Tibial nerve (tissue), 3 donors: ENCODE measurements around the gene ANKRD1.

ENCODE experiments used
- CTCF ChIP-seq, 5 experiments: fragments of 200-600 bp in 3 of 5; fragments of 450-650 bp in 2 of 5; sonication (generic) in 3 of 5; IDR thresholded peaks; one replicate each; pipeline ENCODE4 v1.5.1; 2016 to 2019; ENCODE audit warnings: antibody characterized with exemption in 5 of 5, mild to moderate bottlenecking in 3 of 5, moderate library complexity in 2 of 5
- POLR2A ChIP-seq, 2 donors: fragments of 450-650 bp; IDR thresholded peaks; one replicate each; pipeline ENCODE4 v1.6.1; 2017; ENCODE audit warnings: antibody characterized with exemption in 2 of 2, mild to moderate bottlenecking in 2 of 2, moderate library complexity in 2 of 2

GRCh38 chr10:90925079-90926029 is 4.5 kb upstream of the ANKRD1 start:
- TF ChIP-seq CTCF (IDR thresholded peaks at IDR 0.05) (no peak), POLR2A (IDR thresholded peaks at IDR 0.05) (no peak)
